GM23338 (cell line): Measurements from ENCODE around the gene LSM5. TPM values are rescaled to one million over a fixed set of nuclear protein-coding genes. Genes with fewer than 3 reads are reported as not detected.

Source experiments
- ATAC-seq: fragments of 200-7000 bp; cut with Tn5 transposase; 3 replicates; pipeline ENCODE4 v1.9.1; 2020
- DNase-seq: peaks from one replicate; pipeline ENCODE4 v3.0.0-alpha.2; 2015; ENCODE audit warnings: low spot score
- H2AFZ ChIP-seq: fragments of 200-600 bp; sonication (generic); 2 replicates; pipeline ENCODE4 v1.8.0; 2016; ENCODE audit warnings: antibody characterized with exemption, mild to moderate bottlenecking, moderate library complexity
- H3F3A ChIP-seq: fragments of 200-600 bp; sonication (generic); replicated peaks from 2 replicates; pipeline ENCODE4 v1.8.0; 2017; ENCODE audit warnings: antibody characterized with exemption, mixed run types, low read depth
- H3K27ac ChIP-seq: fragments of 200-600 bp; sonication (generic); 2 replicates; pipeline ENCODE4 v1.6.1; 2016; ENCODE audit warnings: low read depth
- H3K27me3 ChIP-seq: fragments of 200-600 bp; sonication (generic); 2 replicates; pipeline ENCODE4 v1.8.0; 2016; ENCODE audit warnings: mild to moderate bottlenecking, mixed run types, moderate library complexity; ENCODE audit not compliant: insufficient read depth
- H3K36me3 ChIP-seq: fragments of 200-600 bp; sonication (generic); 2 replicates; pipeline ENCODE4 v1.8.0; 2016; ENCODE audit warnings: mild to moderate bottlenecking; ENCODE audit not compliant: insufficient read depth
- H3K4me1 ChIP-seq: fragments of 200-600 bp; sonication (generic); 2 replicates; pipeline ENCODE4 v1.8.0; 2016; ENCODE audit warnings: mild to moderate bottlenecking, moderate library complexity; ENCODE audit not compliant: insufficient read depth
- H3K4me2 ChIP-seq: fragments of 200-600 bp; sonication (generic); 2 replicates; pipeline ENCODE4 v1.7.1; 2017; ENCODE audit warnings: mixed run types
- H3K4me3 ChIP-seq: fragments of 200-600 bp; sonication (generic); 2 replicates; pipeline ENCODE4 v1.6.1; 2016; ENCODE audit warnings: mixed run types
- H3K79me2 ChIP-seq: fragments of 200-600 bp; sonication (generic); replicated peaks from 2 replicates; pipeline ENCODE4 v1.8.0; 2017; ENCODE audit warnings: mild to moderate bottlenecking; ENCODE audit not compliant: insufficient read depth
- H3K9me2 ChIP-seq: fragments of 200-600 bp; sonication (generic); 2 replicates; pipeline ENCODE4 v1.8.0; 2017; ENCODE audit not compliant: insufficient read depth
- H4K20me1 ChIP-seq: fragments of 200-600 bp; sonication (generic); replicated peaks from 2 replicates; pipeline ENCODE4 v1.8.0; 2017; ENCODE audit warnings: mild to moderate bottlenecking; ENCODE audit not compliant: insufficient read depth
- H3K27ac Mint-ChIP-seq: 2 replicates; pipeline ENCODE4 v1.8.0; 2020; ENCODE audit warnings: inconsistent platforms, mild to moderate bottlenecking, moderate library complexity, mixed read lengths
- H3K27me3 Mint-ChIP-seq: 3 replicates; pipeline ENCODE4 v1.8.0; 2022; ENCODE audit warnings: low read depth, mild to moderate bottlenecking, moderate library complexity, mixed read lengths, inconsistent platforms; ENCODE audit not compliant: insufficient read depth, poor library complexity
- H3K36me3 Mint-ChIP-seq: 3 replicates; pipeline ENCODE4 v1.8.0; 2021; ENCODE audit warnings: low read depth, mild to moderate bottlenecking, inconsistent platforms, moderate library complexity, mixed read lengths
- H3K4me1 Mint-ChIP-seq: 3 replicates; pipeline ENCODE4 v1.8.0; 2020; ENCODE audit warnings: mild to moderate bottlenecking, inconsistent platforms, mixed read lengths
- H3K4me3 Mint-ChIP-seq: 3 replicates; pipeline ENCODE4 v1.8.0; 2021; ENCODE audit warnings: moderate library complexity, mild to moderate bottlenecking, inconsistent platforms, mixed read lengths
- H3K9me3 Mint-ChIP-seq: 3 replicates; pipeline ENCODE4 v1.8.0; 2020; ENCODE audit warnings: moderate library complexity, mild to moderate bottlenecking, inconsistent platforms, mixed read lengths
- EZH2 ChIP-seq: fragments of 200-600 bp; sonication (generic); IDR thresholded peaks from one replicate; pipeline ENCODE4 v1.8.0; 2017; ENCODE audit warnings: antibody characterized with exemption, mild to moderate bottlenecking, low read depth; ENCODE audit not compliant: unreplicated experiment
- EZH2phosphoT487 ChIP-seq: fragments of 200-600 bp; sonication (generic); IDR thresholded peaks from one replicate; pipeline ENCODE4 v1.8.1; 2018; ENCODE audit warnings: antibody characterized with exemption; ENCODE audit not compliant: unreplicated experiment
- POLR2AphosphoS5 ChIP-seq: IDR thresholded peaks from 2 replicates; pipeline ENCODE4 v1.6.1; 2016; ENCODE audit warnings: antibody characterized with exemption, low read depth
- STAT1 ChIP-seq: IDR thresholded peaks from one replicate; pipeline ENCODE4 v1.6.1; 2016; ENCODE audit warnings: antibody characterized with exemption; ENCODE audit not compliant: unreplicated experiment
- ZNF114 ChIP-seq: fragments of 250-450 bp; sonication (Bioruptor Pico); IDR thresholded peaks from 2 replicates; pipeline ENCODE4 v1.5.0; 2020; ENCODE audit warnings: mild to moderate bottlenecking, moderate library complexity
- ZNF331 ChIP-seq: fragments of 250-450 bp; sonication (Bioruptor Pico); IDR thresholded peaks from 2 replicates; pipeline ENCODE4 v1.5.0; 2020; ENCODE audit warnings: low read depth, mild to moderate bottlenecking, moderate library complexity
- ZNF462 ChIP-seq: fragments of 250-450 bp; sonication (Bioruptor Pico); IDR thresholded peaks from 2 replicates; pipeline ENCODE4 v1.5.0; 2020; ENCODE audit warnings: mild to moderate bottlenecking, moderate library complexity
- polyA plus RNA-seq: library from polyadenylated mRNA; unstranded; fragments of >200 nt; fragmentation: Nextera tagmentation; extraction: Ambion mirVana; gene quantifications from 2 replicates; pipeline ENCODE4 v1.2.1, GENCODE V29; 2016
- total RNA-seq: library from RNA; depleted of rRNA; stranded (reverse); fragments of >200 nt; shearing (Covaris generic); gene quantifications from 2 replicates; pipeline ENCODE4 v1.2.3, GENCODE V29; 2014

LSM5 gene
- total and polyA plus RNA-seq, 2 experiments from 2014 or later = 56.6 to 469 TPM

- DNase-seq = no peak
- H3K27me3 Mint-ChIP-seq = peaks cover 2% of the 10 kb centered on the region
- peaks cover 10% of the 10 kb centered on the region; the same call in 1 of the 3 replicates for H3K36me3 Mint-ChIP-seq
- H3K9me2 ChIP-seq = peaks cover 7% of the 10 kb centered on the region; the same call in 1 of the 2 replicates
- H3K27ac Mint-ChIP-seq = no peak overlapping the region
- no peaks in the 10 kb centered on the region for H3K4me1 Mint-ChIP-seq
- no peak overlapping the region for H3K4me3 ChIP-seq
- H3K4me2 ChIP-seq = no peak overlapping the region
- no peaks in the 10 kb centered on the region for H3K4me1 ChIP-seq
- no peaks in the 10 kb centered on the region for H3K79me2 ChIP-seq
- H3K27me3 ChIP-seq = no peaks in the 10 kb centered on the region
- TF ChIP-seq EZH2phosphoT487 = no peak
- TF ChIP-seq POLR2AphosphoS5 = no peak
- no peak for TF ChIP-seq STAT1
- TF ChIP-seq ZNF462 = no peak
- no peak for TF ChIP-seq ZNF331 (CRISPR knock-in tag)
- no peak for TF ChIP-seq ZNF114
- no peak for TF ChIP-seq EZH2
- no peaks in the 10 kb centered on the region for H4K20me1 ChIP-seq
- H3K36me3 ChIP-seq = 0 out of 2 replicates have a peak, but pooled peaks cover 4% of the 10 kb centered on the region
- no peak overlapping the region for H3K27ac ChIP-seq
- 0 out of 2 replicates have a peak overlapping the region, but pooled peaks have one; percentile 72 for H2AFZ ChIP-seq
- no peaks in the 10 kb centered on the region for H3F3A ChIP-seq
- H3K4me3 Mint-ChIP-seq = no peak overlapping the region
- H3K9me3 Mint-ChIP-seq = peaks cover 5% of the 10 kb centered on the region; the same call in 1 of the 3 replicates
- no peak for ATAC-seq
These were observed 36.7 kb downstream of the LSM5 start for GRCh38 chr7:32453341-32454011.
